ENCODE measurements around the gene RER1.

RER1 gene

GRCh38 chr1:2372551-2373490 is 18.8 kb upstream of the RER1 start:
- H3K4me3 ChIP-seq = no peak overlapping the region
- peak; percentile 13 to 48 for DNase-seq
- peaks cover 0 to 29% (median 9%) of the 10 kb centered on the region in 3 donors for H3K36me3 ChIP-seq
- no peaks in the 10 kb centered on the region for H3K9me3 ChIP-seq
- no peaks in the 10 kb centered on the region for H3K4me1 ChIP-seq
- TF ChIP-seq CTCF (IDR thresholded peaks at IDR 0.05) = no peak
- intact Hi-C loops (cut with DNase I; ENCODE audit: low total_unique reads) = no loop called here
- H3K27me3 ChIP-seq = no peaks in the 10 kb centered on the region
- H3K27ac ChIP-seq = no peak overlapping the region

- Histone ChIP-seq H3K9me3 (no peaks in the 10 kb centered on the region), H3K4me3 (no peak overlapping the region), H3K4me1 (no peaks in the 10 kb centered on the region), H3K36me3 (peaks cover 0 to 25% (median 9%) of the 10 kb centered on the region in 3 donors), H3K27me3 (no peaks in the 10 kb centered on the region), H3K27ac (no peak overlapping the region)
- TF ChIP-seq CTCF (IDR thresholded peaks at IDR 0.05) = no peak
- peak; percentile 9 to 61 for DNase-seq
- intact Hi-C loops (cut with DNase I; ENCODE audit: low total_unique reads) = no loop called here
Observed at GRCh38 chr1:2373551-2374251, 17.9 kb upstream of the RER1 start.

DNA sequence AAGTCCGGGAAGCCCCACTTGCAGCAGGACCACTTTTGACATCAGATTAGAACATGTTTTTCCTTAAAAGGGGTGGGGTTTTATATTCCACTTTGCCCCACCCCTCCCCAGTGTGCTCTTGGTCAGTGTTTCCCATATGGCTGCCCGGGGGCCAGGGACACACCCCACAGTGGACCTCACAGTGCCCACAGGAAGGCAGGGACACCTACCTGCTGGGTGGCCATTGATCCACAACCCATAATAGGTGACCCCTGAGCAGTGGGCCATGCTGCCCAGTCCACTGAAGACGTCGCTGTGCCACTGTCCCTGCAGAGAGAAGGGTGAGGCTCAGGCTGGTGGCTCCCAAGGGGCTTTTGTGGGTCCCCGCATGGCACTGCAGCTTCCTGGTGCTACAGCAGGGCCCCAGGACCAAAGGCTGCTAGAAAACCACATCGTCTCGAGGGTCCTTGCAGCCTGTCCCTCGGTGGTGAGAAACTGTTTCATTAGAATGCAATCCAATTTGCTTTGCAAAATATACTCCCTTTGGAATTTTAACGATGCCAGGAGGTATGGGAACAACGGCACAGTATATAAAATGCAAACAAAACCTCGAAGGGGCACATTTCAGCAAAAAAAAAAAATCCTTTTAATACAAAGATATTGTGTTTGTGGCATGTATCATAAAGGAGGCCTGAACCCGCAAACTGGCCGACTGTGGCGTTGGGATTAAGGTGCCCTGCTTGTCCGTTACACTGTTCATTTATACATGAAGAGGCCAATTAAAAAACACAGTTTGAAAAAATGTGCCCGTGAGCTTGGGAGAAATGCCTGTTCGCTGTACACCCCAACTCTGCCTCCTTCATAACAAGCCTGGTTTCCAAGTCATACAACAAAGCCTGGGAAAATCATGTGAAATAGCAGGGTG is 17.1 kb upstream of the RER1 start:
- H3K27me3 ChIP-seq = no peaks in the 10 kb centered on the region
- H3K4me3 ChIP-seq = no peak overlapping the region
- H3K4me1 ChIP-seq = no peaks in the 10 kb centered on the region
- H3K36me3 ChIP-seq = peaks cover 0 to 25% (median 9%) of the 10 kb centered on the region in 3 donors
- DNase-seq = peak; percentile 14 to 48
- no peaks in the 10 kb centered on the region for H3K9me3 ChIP-seq
- no peak for TF ChIP-seq CTCF (IDR thresholded peaks at IDR 0.05)
- intact Hi-C loops (cut with DNase I; ENCODE audit: low total_unique reads) = no loop called here
- H3K27ac ChIP-seq = no peak overlapping the region

DNA sequence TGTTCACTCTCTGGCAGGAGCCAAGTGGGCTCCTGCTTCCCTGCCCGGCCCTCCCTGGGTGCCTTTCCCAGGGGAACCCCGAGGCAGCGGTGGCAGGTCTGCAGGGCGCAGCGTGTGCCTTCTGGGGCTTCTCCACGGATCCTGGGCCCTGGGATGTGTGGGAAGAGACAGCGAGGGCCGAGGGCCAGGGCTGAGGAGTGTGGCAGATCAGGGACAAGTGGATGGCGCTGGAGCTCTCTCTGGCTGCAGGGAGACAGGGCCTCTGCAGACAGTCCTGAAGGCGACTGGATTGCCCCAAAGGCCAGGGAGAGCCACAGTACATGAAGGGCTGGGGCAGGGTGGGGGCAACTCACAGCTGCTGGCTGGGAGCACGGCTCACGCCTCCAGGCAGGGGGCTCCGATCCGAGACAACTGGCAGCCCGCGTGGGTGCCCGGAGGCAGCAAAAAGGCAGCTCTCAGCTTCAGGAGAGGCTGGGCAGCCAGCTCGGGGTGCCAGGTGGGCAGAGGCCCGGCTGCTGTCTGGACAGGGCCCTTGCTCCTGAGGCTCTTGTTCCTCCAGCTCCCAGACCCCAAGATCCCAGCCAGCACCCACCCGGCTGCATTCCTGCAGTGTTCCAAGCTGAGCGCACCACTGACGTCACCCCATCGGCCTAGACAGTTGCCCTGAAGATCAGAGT is 16.3 kb upstream of the RER1 start:
- peaks cover 0 to 25% (median 9%) of the 10 kb centered on the region in 3 donors for H3K36me3 ChIP-seq
- H3K9me3 ChIP-seq = no peaks in the 10 kb centered on the region
- no peaks in the 10 kb centered on the region for H3K4me1 ChIP-seq
- DNase-seq = peak in 1 of 2 donors; percentile 10
- H3K4me3 ChIP-seq = no peak overlapping the region
- H3K27ac ChIP-seq = no peak overlapping the region
- intact Hi-C loops (cut with DNase I; ENCODE audit: low total_unique reads) = no loop called here
- TF ChIP-seq CTCF (IDR thresholded peaks at IDR 0.05) = no peak
- no peaks in the 10 kb centered on the region for H3K27me3 ChIP-seq

- Histone ChIP-seq H3K36me3 (peaks cover 0 to 23% (median 9%) of the 10 kb centered on the region in 3 donors), H3K4me1 (peaks cover 0 to 1% (median 0%) of the 10 kb centered on the region in 4 donors), H3K9me3 (no peaks in the 10 kb centered on the region), H3K27me3 (no peaks in the 10 kb centered on the region), H3K27ac (no peak overlapping the region), H3K4me3 (no peak overlapping the region)
- intact Hi-C loops (cut with DNase I; ENCODE audit: low total_unique reads) = no loop called here
- TF ChIP-seq CTCF (IDR thresholded peaks at IDR 0.05) = no peak
- DNase-seq = no peak
Observed at GRCh38 chr1:2375923-2376260, 15.7 kb upstream of the RER1 start.
